ENCODE data around the gene ICE2.

Gene ICE2

GRCh38 chr15:60386615-60387014 is 92.3 kb downstream of the ICE2 start:
- DNase-seq (ENCODE audit: low read depth): no peak

GRCh38 chr15:60385620-60386552 is 93.1 kb downstream of the ICE2 start:
- DNase-seq (ENCODE audit: low read depth): peak; percentile 24

GRCh38 chr15:60384526-60385126 is 94.3 kb downstream of the ICE2 start:
- DNase-seq (ENCODE audit: low read depth): no peak

GRCh38 chr15:60384053-60384452 is 94.9 kb downstream of the ICE2 start:
- peak; percentile 61 for DNase-seq (ENCODE audit: low read depth)

GRCh38 chr15:60382773-60383674 is 95.9 kb downstream of the ICE2 start:
- DNase-seq (ENCODE audit: low read depth): peak; percentile 2

- DNase-seq (ENCODE audit: low read depth): peak; percentile 25
Measured at GRCh38 chr15:60381148-60381788, 97.7 kb downstream of the ICE2 start.

- DNase-seq (ENCODE audit: low read depth): peak; percentile 97
Measured at GRCh38 chr15:60379525-60380274, 99.2 kb downstream of the ICE2 start.

- no peak for DNase-seq (ENCODE audit: low read depth)
Measured at GRCh38 chr15:60379185-60379524, 99.8 kb downstream of the ICE2 start.

- no peak for DNase-seq (ENCODE audit: low read depth)
Measured at GRCh38 chr15:60376677-60377095, 102.3 kb downstream of the ICE2 start.

GRCh38 chr15:60375306-60375705 is 103.6 kb downstream of the ICE2 start:
- no peak for DNase-seq (ENCODE audit: low read depth)

- peak; percentile 95 for DNase-seq (ENCODE audit: low read depth)
Measured at GRCh38 chr15:60374628-60375081, 104.3 kb downstream of the ICE2 start.

- no peak for DNase-seq (ENCODE audit: low read depth)
Measured at GRCh38 chr15:60374209-60374608, 104.7 kb downstream of the ICE2 start.

GRCh38 chr15:60373745-60374144 is 105.2 kb downstream of the ICE2 start:
- DNase-seq (ENCODE audit: low read depth): peak; percentile 59

- no peak for DNase-seq (ENCODE audit: low read depth)
Measured at GRCh38 chr15:60373327-60373726, 105.6 kb downstream of the ICE2 start.

- DNase-seq (ENCODE audit: low read depth): no peak
Measured at GRCh38 chr15:60372756-60373155, 106.2 kb downstream of the ICE2 start.

GRCh38 chr15:60372227-60372626 is 106.7 kb downstream of the ICE2 start:
- DNase-seq (ENCODE audit: low read depth): no peak

GRCh38 chr15:60371175-60372051 is 107.5 kb downstream of the ICE2 start:
- peak; percentile 98 for DNase-seq (ENCODE audit: low read depth)

GRCh38 chr15:60370869-60371136 is 108.1 kb downstream of the ICE2 start:
- no peak for DNase-seq (ENCODE audit: low read depth)

GRCh38 chr15:60370105-60370868 is 108.7 kb downstream of the ICE2 start:
- DNase-seq (ENCODE audit: low read depth): no peak

- no peak for DNase-seq (ENCODE audit: low read depth)
Measured at GRCh38 chr15:60369696-60370095, 109.2 kb downstream of the ICE2 start.

All from fibroblast of gingiva (primary cell).